NCI-H2081 (cell line): ENCODE data around the gene LRMDA.
A peak's percentile ranks its signal among the peaks of the same experiment; 100 is the strongest.

Experiments used
- DNase-seq, 2 experiments: peaks; one replicate each; lab custom pipeline; 2025; lab: John Stamatoyannopoulos, UW

Gene LRMDA

GRCh38 chr10:75708060-75708459 is 276.6 kb downstream of the LRMDA start:
- DNase-seq, result no peak

GRCh38 chr10:75709245-75709644 is 277.8 kb downstream of the LRMDA start:
- DNase-seq, result no peak

GRCh38 chr10:75709811-75710210 is 278.4 kb downstream of the LRMDA start:
- DNase-seq, result no peak

GRCh38 chr10:75712242-75712880 is 280.9 kb downstream of the LRMDA start:
- DNase-seq, result no peak

- no peak for DNase-seq
These were observed 285.1 kb downstream of the LRMDA start for GRCh38 chr10:75716506-75716905.

GRCh38 chr10:75717126-75717916 is 285.9 kb downstream of the LRMDA start:
- DNase-seq, result no peak

GRCh38 chr10:75718991-75719390 is 287.6 kb downstream of the LRMDA start:
- peak in 1 of 2 experiments; percentile 7 for DNase-seq

GRCh38 chr10:75720157-75720556 is 288.7 kb downstream of the LRMDA start:
- no peak for DNase-seq

- no peak for DNase-seq
These were observed 290.6 kb downstream of the LRMDA start for GRCh38 chr10:75722020-75722419.

GRCh38 chr10:75722609-75723008 is 291.2 kb downstream of the LRMDA start:
- DNase-seq, result no peak

GRCh38 chr10:75723319-75723980 is 292.0 kb downstream of the LRMDA start:
- DNase-seq, result peak in 1 of 2 experiments; percentile 27

GRCh38 chr10:75724047-75724446 is 292.6 kb downstream of the LRMDA start:
- DNase-seq, result no peak

GRCh38 chr10:75726522-75727483 is 295.4 kb downstream of the LRMDA start:
- no peak for DNase-seq

GRCh38 chr10:75730847-75731246 is 299.4 kb downstream of the LRMDA start:
- no peak for DNase-seq

- no peak for DNase-seq
These were observed 301.9 kb downstream of the LRMDA start for GRCh38 chr10:75733135-75733890.

GRCh38 chr10:75736151-75736640 is 304.8 kb downstream of the LRMDA start:
- no peak for DNase-seq

GRCh38 chr10:75736889-75737579 is 305.6 kb downstream of the LRMDA start:
- no peak for DNase-seq

GRCh38 chr10:75737580-75737949 is 306.1 kb downstream of the LRMDA start:
- DNase-seq, result no peak

GRCh38 chr10:75738924-75739323 is 307.5 kb downstream of the LRMDA start:
- DNase-seq, result no peak

- DNase-seq, result no peak
These were observed 308.2 kb downstream of the LRMDA start for GRCh38 chr10:75739414-75740143.
